ENCODE results near the gene TNC.

Gene TNC

DNA sequence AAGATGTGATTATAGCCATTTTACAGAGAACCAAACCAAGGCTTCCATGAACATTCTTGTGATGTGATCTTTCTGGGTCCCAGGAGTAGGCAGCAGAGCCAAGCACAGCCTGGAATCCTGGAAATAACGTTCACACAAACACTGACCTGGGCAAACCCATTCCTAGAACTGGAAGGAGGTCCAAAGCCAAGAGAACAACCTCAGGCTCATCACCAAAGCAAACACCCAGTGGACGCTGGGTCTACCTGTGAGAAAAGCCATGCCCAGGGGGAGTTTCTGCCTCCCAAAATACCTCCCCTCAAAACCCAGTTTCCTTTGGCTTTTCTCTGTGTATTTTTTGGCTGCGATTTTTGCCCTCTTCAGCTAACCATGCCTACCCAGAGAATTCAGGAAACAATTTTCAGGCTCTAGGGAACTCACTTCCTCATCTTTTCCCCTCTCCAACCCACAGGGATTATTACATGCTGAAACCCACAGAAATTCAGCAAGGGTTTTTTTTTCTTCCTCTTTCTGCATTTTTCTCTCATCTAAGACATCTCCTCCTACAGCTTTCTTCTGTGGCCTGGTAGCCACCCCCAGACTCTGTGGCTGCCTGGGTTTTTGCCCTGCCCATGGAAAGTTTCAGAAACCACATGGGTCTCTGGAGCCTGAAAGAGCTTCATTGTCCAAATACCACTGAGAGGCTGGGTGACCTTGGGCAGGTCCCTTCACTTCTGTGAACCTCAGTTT, 75.0 kb downstream of the TNC start:
- no peak for DNase-seq

DNA sequence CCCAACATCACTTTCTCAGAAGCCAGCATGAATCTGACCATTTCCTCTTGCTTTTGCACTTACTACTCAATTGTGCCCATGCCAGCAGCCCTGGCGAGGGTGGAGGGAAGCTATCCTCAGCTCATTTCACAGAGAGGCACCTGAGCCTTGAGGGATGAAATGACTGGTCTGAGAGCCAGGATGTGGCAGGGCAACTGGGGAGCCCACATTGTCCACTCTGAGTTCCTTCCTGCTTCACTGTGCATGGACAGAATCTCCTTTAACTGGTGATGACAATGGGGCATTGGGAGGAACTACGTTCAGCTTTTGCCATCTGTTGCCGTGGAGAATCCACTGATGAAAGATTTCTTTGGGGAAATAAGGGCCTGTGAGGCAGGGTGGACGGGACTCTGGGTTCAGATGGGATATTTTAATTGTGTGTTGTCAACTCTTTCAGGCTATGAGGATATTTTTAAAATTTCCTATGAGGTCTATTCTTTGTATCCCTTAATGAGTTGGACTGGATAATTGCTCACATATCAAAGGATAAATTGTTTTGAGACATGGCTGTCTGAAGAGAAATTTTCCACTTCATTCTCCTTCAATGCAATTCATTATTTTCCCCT, 78.3 kb downstream of the TNC start:
- DNase-seq, result no peak

DNA sequence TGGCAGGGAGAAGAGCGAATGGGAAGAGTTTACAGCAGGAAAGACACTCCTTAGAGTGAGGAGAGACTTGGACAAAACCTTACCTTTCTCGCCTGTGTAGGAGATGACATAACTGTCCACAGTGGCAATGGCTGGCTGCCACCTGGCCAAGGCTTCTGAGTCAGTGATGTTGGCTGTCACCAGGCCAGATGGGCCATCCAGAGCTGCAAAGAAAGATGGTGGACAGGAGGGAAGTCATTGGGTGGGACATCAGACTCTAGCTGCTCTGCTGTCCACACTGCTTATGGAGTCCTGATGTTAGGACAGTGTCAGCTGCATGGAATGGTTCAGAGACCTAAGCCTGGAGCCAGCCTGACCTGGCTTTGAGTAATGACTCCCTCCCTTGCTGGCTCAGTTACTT, 79.8 kb downstream of the TNC start:
- no peak for DNase-seq

DNA sequence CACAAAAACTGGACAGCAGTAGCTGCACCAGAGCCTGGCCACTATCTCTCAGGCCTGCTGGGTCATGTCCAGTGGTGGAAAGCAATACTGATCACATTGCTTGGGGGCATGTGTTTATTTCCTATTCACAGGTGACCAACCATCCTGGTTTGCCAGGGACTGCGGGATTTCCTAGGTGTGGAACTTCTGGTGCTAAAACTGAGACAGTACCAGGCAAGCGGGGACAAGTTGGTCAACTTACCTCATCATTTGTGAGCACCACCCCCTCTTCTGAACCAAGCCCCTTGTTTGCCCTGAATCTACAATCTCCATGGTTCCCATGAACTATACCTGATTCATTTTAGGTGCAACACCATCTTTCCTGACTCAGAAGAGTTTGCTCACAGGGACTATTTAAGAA, 81.3 kb downstream of the TNC start:
- no peak for DNase-seq

DNA sequence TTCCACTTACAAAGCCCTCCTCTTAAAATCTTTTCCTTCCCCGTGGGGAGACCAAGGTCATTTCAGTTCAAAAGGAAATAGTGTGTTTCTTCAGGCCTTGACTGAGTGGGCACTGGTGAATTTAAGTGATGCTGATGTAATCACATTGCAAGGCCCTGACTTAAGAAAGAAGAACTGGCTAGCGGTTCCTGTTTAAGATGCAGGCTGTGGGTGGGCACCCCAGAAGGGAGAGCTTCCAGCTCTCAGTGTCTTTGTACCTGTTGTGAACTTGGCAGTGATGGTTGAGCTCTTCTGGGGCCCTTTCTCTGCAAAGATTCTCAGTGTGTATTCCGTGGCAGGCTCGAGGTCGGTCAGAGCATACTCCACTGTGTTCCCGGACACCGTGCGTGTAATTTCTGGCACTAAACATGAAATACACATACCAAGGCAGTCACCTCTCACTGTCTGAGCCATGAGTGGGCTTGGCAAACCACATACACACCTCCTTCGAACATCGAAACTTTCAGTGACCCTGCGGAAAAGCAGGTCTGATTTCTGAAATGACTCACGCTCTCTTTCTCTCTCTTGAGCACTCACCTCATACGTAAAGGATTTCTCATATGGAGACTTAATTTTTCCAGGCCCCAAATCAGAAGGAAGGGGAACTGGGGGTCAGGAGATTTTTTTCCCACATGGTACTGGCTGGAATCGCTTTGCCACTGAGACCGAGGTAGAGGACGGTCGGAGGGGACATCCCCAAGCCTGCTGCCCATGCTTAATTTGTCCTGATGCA, 81.9 kb downstream of the TNC start:
- no peak for DNase-seq

DNA sequence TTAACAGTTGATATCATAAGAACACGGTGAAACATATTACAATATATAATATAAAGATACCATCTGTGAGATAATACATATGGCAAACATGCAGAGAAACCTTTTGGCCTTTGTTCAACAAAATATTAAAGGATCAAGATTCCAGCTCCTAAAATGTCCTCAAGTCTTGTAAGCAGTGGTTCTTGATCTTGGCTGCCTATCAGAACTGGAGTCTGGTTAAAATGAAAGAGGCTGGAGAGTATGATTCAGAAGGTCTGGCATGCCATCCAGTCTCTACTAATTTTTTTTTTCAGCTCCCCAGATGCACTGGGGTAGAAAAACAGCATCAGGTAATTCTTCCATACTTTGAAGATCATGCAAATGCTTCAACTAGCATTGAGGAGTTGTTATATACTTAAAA, 83.2 kb downstream of the TNC start:
- DNase-seq, result no peak

DNA sequence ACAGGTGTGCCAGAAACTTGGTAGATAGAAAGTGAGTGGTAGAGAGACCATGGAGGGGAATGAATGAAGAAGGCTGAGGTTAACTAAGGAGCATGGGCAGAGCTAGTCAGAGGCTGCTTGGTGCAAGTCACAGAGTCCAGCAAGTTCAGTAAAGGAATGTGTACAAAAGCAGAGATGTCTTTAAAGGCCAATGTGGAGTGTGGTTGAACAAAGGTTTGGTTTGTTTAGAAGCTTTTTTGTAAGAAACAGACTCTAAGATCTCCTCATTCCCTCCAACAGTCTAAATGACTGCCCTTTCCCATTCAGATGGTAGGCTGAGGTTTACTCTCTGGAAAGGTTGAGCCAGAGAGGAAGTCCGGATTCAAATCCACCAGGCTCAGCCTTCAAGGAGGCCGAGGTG, 84.2 kb downstream of the TNC start:
- no peak for DNase-seq

DNA sequence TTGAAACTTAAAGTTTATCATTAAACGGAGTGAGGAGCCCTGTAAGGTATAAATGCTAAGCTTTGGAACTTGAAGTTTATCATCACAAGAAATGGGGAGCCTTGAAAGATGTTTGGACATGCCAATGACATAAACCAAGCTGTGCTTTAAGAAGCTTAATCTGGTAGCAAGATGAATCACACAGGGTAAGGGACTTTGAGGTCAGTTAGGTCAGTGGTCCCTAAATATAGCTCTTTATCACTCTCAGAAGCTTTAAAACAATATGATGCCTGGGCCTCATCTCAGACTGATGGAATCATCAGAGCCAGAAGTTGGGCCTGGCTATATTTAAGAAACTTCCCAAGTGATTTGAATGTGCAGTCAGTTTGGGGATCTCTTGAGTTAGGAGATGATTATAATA, 85.7 kb downstream of the TNC start:
- DNase-seq, result no peak

DNA sequence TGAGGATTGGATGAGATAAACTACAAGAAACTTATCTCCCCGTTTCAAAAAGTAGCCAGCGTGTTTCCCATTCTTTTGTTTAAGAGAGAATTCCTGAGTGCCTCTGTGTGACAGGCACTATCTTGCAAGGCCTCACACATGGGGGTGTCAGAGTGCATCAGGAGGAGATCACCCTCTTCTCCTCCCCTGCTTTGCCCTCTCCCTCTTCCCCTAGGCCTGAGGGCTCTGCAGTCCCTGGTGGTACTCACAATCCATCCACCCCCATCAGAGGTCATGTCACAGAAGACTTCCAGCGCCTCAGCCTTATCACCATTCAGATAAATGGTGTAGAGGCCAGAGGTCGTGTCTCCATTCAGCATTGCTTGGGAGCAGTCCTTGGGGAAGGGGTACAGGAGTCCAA, 88.0 kb downstream of the TNC start:
- no peak for DNase-seq

DNA sequence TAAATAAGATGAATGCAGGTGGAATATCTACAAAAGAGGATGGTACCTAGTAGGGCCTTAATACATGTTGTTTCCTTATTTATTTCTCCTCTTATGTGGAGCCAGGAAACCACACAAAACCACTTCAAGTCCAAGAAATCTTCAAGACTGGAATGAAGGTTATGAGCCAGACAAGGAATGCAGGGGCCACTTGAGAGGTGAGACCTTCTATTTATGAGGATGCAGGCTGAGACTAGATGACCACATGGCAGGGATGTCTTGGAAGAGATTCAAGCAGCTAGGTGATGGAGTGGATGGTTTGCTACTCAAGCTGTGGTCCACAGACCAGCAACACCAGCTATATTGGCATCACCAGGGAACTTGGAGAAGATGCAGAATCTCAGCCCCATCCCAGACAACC, 92.2 kb downstream of the TNC start:
- DNase-seq, result no peak

DNA sequence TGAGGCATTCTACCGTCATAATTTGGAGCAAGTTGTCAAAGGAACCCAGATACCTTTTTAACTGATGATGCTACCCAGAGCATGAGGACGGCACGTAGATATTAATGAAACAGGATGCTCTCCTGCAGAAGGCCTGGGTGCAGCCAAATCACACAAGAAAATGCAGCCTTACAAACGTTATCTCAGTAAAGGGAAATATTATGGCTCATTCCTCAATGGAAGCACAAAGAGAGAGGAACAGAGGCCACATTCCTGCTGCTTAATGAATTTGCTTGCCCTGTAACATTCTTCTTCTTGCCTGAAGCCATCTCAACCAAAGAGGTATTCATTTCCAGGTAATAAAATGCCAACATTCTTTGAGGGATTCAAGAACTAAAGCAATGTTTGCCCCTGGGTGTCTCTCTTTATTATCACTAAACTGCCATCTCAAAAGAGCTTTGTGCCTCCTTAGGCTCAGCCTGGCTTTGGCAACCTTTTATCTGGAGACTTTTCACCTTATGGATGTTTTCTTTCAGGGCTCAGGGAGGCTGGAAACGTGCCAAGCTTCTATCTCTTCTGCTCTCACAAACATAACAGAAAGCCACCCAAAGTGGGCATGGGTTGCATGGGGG, 92.9 kb downstream of the TNC start:
- no peak for DNase-seq

DNA sequence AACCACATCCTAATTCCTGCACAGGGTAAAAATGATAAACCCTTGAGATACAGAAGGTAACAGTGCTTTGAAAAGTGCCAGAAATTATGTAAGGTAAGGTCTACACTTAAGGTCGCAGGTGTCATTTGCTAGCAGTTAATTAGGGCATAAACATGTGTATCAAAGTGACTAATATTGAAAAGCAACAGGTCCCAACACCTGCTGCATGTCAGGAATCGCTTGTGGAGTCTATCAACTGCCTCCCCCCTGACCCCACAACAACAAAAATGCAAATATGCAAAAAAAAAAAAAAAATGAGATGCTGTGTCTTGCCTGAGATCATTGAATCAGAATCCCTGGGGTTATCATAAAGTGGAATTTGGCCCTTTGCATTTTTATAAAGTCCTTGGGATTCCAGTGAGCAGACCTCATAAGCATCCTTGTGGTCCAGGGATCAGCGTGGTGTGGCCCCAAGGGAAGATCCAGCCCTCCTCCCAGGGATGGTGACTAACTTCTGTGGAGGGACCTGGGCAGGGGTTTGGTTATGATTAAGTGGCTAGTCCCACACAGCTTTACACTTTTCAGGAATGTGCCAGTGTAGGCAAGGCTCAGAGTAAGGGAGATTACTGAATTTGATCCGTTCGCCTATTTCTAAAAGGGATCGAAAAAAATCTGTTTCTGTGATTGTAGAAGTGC, 95.1 kb downstream of the TNC start:
- DNase-seq, result no peak

DNA sequence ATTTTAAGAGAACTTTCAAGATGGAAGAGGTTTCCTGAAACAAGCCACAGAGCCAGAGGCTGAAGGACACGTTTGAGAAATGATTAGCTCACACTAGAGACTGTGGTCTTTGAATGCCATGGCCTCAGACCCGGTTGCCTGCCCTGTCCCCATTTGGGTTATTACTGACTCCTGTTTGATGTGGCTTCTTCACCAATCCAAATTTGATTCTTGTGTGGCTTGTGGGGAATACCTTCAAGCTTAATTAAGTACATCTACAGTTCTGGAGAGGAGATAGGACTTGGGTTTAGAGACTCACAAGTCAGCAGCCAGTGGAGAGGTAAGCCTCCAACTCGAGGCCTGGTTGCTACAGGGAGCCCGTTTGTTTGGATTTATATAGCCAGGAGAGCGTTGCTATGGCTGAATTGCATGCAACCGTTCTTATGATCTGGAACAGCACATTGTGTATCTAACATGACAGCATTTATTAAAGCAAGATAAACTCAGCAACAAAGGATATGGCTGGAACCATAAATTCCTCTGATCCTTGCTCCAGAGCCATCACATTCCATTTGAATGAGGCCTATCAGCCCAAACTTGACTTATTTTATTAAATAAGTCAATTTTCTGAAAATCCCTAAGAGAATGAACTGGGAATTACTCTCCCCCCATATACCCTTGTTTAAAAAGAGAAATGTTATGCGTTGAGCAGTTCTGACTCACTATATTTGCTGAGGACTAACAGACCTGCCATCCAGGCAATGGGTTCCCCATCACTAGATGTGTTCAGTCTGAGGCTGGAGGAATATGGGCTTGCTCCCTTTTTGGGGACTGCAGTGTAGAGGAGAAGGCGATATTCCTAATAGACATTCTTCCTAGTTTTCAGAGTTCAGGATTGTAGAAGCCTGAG, 99.2 kb downstream of the TNC start:
- no peak for DNase-seq

DNA sequence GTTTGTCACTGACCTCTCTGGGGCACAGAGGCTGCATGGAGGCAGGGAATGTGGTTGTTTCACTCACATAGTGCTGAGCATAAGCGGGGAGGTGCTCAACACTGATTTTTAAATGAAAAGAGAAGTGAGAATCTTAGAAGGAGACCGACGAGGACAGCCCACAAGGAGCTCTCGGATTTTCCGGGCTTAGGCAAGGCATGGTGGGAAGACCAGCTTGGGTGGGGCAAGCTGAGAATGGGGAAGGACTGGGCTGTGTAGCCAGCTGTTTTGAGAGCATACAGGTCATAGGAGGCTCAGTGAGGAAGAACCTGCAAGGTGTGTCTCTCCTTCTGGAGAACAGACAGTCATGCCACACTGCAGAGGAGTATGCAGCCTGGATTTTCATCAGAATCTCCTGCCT, 101.6 kb downstream of the TNC start:
- no peak for DNase-seq

DNA sequence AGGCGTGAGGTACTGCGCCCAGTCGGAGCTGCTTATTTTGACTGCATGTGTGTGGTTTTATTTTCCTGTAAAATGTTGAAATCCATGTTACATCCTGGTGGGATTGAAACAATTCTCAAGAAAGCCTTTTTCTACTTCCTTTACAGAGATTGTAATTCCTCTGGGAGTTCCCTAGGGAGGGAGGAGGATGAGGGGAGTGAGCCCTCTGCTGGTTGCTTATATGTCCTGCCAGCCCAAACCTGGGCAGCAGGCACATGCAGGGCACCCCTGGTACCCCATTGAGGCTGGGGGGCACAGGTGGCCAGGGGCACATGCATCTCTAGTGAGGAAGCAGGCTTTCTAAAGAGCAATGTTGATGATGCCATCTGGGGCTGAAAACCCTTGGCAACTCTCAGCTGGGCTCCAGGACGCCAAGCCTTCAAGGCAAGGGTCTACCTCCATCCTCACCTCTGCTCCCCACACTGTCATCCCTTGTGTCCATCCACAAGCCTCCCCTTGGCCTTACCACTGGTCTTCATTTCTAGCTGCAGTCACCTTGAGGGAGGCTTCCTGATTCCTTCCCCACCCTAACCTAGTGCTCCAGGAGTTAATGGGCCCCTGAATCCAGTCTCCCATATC, 102.8 kb downstream of the TNC start:
- no peak for DNase-seq

DNA sequence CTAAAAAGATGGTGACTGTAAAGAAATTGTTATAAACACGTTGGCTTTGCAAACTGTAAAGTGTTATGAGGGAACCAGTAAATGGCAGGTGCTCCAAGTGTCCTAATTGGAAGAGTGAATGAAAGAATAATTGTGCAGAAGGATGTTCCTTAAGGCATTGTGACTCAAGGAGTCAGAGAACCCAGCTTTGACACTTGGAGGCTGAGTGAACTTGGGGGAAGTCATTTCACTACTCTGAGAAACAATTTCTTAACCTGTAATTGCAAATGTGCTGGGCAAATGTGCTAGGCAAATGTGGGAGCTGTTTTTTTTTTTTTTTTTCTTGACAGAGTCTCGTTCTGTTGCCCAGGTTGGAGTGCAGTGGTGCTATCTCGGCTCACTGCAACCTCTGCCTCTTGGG, 103.5 kb downstream of the TNC start:
- no peak for DNase-seq

DNA sequence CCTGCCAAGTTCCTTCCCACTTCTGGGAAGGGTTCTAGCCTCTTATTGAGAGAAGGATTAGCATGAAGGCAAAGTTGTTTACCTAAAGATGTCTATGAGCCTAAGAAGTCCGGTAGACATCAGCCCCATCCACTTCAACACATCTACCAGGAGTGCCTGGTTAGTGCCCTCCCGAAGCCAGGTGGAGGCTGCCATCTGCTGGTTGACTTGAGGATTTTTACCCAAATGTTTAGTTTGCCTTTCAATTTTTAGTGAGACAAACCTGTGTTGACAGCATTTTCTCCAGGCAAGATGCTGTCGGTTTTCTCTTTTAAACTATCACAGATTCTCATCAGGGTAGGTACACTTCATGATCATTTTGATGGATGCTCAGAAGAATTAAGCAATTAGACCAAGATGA, 104.0 kb downstream of the TNC start:
- DNase-seq, result peak; percentile 77

DNA sequence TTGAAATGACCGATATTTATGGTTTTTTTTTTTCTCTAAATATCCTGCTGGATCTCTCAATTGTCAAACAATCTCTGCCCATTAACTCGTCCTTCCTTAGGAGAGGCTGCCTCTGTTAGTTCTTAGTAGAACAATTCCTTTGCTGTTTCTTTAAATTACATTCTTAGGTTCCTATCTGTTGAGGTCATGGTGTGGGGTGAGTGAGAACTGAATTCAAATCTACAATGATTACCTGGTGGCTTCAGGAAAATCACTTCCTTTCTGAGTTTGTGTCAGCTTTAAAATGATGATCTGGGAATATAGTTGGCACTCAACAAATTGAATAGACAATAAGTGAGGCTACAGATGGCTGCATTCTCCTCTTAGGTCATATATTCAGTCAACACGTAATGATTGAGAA, 105.5 kb downstream of the TNC start:
- no peak for DNase-seq

DNA sequence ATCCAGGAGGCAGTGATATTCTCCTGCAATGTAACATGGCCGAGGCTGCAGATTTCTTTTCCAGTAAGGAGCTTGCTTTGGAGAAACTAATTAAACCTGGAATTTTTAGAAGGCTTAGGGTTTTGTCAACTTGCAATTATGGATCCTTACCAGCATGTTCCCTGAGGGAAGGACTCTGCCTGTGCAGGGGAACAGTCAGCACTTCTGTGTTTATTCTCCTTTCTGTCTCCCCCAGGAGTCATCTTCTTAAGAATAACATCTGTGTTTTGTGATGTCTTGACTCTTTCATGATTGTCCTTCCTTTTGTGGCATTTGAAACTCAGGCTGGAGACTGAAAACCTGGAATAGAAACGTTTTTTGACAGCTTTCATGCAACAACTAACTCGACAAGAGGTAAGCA, 107.1 kb downstream of the TNC start:
- DNase-seq, result no peak

DNA sequence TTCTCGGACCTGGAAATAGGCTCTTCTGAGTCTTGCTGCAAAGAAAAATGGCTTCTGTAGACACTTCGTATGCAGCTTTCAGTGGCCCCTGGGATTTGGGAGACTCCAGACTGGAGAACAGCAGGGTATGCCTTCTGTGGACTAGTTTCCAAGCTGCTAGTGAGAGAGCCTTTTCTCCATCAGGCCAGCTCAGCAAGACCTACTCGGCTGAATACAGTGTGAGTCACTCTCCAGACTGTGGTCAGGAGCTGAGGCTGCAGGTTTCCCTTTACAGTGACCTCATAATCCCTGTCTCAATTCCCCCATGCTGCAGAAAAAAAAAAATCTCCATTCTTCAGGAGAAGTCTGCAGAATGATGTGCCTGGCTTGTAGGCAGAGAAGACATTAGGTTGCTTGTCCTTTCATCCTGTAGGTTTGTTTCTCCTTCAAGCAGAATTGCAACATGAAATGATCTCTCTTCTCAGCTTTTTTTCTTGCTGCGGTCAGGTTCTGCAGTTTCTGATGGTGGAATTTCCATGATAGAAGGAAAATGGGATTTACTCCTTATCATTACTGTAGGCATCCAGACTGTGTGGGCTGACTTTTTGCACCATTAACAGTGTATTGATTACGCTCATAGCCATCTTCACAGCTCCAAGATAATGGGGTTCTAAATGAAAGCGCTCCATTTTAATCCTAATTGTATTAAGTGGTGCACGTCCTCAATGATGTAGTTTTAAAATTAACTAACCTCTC, 109.3 kb downstream of the TNC start:
- DNase-seq, result no peak

DNA sequence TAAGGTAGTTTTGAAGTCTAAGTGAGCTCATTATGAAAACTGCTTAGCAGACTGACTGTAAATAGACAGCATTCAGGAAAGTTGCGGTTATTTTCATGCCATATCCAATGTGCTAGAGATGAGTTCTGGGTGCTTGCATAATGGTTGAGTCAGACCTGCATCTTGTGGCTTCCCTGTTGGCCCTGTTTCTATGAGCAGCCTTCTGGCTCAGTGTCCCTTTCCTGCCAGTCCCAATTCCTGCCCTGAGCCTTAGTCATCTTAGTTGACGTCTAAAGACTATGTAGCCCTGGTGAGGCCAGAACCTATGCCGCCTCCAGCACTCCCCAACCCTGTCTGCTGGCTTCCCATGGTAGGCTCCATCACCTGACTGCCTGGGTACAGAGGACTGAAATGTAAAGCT, 111.3 kb downstream of the TNC start:
- no peak for DNase-seq

All from activated gamma-delta T cell treated with Interleukin-2 at 50 U/mL for 16 hours (primary cell).